GM12891 (cell line): ENCODE measurements around the gene IQCK.

Experiments
- DNase-seq: peaks from one replicate; pipeline ENCODE4 v3.0.0; 2011; ENCODE audit warnings: low spot score; ENCODE audit not compliant: insufficient read length
- FAIRE-seq: peaks from 2 replicates; lab custom pipeline; 2011; peaks lifted over from hg19 to GRCh38; lab: Jason Lieb, UNC
- PAX5 ChIP-seq: IDR thresholded peaks from 2 replicates; pipeline ENCODE4 v1.6.1; 2011; ENCODE audit warnings: low read length, moderate library complexity, mild to moderate bottlenecking; ENCODE audit not compliant: insufficient read depth, severe bottlenecking
- POLR2A ChIP-seq: IDR thresholded peaks from 2 replicates; pipeline ENCODE4 v1.6.1; 2011; ENCODE audit warnings: low read depth, low read length, control low read depth
- POLR2AphosphoS5 ChIP-seq: IDR thresholded peaks from 2 replicates; pipeline ENCODE4 v1.6.1; 2011; ENCODE audit warnings: low read depth, low read length, control low read depth
- POU2F2 ChIP-seq: IDR thresholded peaks from 2 replicates; pipeline ENCODE4 v1.6.1; 2011; ENCODE audit warnings: low read depth, mild to moderate bottlenecking, control low read depth, low read length, moderate library complexity
- SPI1 ChIP-seq: IDR thresholded peaks from 2 replicates; pipeline ENCODE4 v1.6.1; 2011; ENCODE audit warnings: low read depth, low read length, control low read depth
- TAF1 ChIP-seq: IDR thresholded peaks from 2 replicates; pipeline ENCODE4 v1.6.1; 2011; ENCODE audit warnings: low read depth, low read length, control low read depth

Gene IQCK

GRCh38 chr16:19898166-19898565 is 180.1 kb downstream of the IQCK start:
- FAIRE-seq (no peak), DNase-seq (no peak)
- no peak for TF ChIP-seq SPI1
- no peak for TF ChIP-seq POLR2AphosphoS5
- no peak for TF ChIP-seq PAX5
- no peak for TF ChIP-seq POLR2A
- TF ChIP-seq POU2F2 = no peak
- TF ChIP-seq TAF1 = no peak

- FAIRE-seq (peak; percentile 81), DNase-seq (peak; percentile 49)
These were observed 181.0 kb downstream of the IQCK start for GRCh38 chr16:19898924-19899604.

GRCh38 chr16:19899605-19899955 is 181.5 kb downstream of the IQCK start:
- FAIRE-seq (no peak), DNase-seq (no peak)
- TF ChIP-seq SPI1 = no peak
- no peak for TF ChIP-seq POU2F2
- no peak for TF ChIP-seq PAX5
- no peak for TF ChIP-seq POLR2A
- TF ChIP-seq POLR2AphosphoS5 = no peak
- TF ChIP-seq TAF1 = no peak

More at GRCh38 chr16:19898924-19899604, 181.0 kb downstream of the IQCK start:
- no peak for TF ChIP-seq POLR2AphosphoS5
- no peak for TF ChIP-seq TAF1
- TF ChIP-seq PAX5 = no peak
- no peak for TF ChIP-seq SPI1
- TF ChIP-seq POU2F2 = no peak

- DNase-seq (no peak), FAIRE-seq (no peak)
- no peak for TF ChIP-seq POLR2A
These were observed 183.1 kb downstream of the IQCK start for GRCh38 chr16:19901164-19901563.

GRCh38 chr16:19907161-19907992 is 189.3 kb downstream of the IQCK start:
- TF ChIP-seq PAX5 (no peak), POLR2AphosphoS5 (no peak), TAF1 (no peak), POLR2A (no peak), SPI1 (no peak), POU2F2 (no peak)
- DNase-seq (peak; percentile 50), FAIRE-seq (peak; percentile 83)
